GM20000 (cell line): ENCODE data around the gene RPL9.

Source experiments
- DNase-seq: peaks from one replicate; pipeline ENCODE4 v3.0.0; 2012; ENCODE audit warnings: low spot score
- TF ChIP-seq, protein P1 (sequence below): IDR thresholded peaks from 2 replicates; pipeline ENCODE4 v1.5.1; 2012; ENCODE audit warnings: mild to moderate bottlenecking, control low read depth; ENCODE audit errors: extremely low read depth, missing control alignments

Gene RPL9

DNA sequence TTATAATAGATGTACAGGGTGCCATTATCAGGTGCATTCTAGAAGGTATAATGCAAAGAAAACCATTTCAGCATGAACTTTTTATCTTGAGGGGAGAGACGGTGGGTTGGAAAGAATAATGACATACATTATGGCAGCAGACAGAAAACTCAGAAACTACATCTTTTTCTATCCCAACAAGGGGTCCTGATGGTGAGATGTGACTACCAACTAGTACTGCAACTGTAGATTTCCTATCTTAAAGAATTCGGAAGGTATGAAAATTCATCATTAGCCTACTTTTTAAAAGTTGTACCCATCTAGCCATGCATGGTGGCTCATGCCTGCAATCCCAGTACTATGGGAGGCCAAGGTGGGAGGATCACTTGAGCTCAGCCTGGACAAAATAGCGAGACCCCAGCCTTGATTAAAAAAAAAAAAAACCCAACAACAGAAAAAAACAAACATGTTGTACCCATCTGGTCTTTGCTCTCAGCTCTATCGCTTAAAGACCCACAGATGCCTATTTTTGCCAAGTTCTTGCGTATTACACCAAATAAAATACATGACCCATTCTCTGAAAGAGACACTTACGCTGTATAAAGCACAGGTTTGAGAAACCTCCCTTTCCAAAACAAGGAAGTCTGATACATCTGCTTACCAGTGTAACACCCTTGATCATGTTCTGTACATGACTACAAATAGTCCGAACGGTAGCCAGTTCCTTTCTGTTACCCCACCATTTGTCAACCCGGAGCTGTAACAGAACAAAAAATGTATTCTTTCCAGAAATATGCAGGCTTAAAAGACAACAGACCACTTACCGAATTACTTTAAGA lies 1.6 kb downstream of the RPL9 start:
- TF ChIP-seq, protein P1, sequence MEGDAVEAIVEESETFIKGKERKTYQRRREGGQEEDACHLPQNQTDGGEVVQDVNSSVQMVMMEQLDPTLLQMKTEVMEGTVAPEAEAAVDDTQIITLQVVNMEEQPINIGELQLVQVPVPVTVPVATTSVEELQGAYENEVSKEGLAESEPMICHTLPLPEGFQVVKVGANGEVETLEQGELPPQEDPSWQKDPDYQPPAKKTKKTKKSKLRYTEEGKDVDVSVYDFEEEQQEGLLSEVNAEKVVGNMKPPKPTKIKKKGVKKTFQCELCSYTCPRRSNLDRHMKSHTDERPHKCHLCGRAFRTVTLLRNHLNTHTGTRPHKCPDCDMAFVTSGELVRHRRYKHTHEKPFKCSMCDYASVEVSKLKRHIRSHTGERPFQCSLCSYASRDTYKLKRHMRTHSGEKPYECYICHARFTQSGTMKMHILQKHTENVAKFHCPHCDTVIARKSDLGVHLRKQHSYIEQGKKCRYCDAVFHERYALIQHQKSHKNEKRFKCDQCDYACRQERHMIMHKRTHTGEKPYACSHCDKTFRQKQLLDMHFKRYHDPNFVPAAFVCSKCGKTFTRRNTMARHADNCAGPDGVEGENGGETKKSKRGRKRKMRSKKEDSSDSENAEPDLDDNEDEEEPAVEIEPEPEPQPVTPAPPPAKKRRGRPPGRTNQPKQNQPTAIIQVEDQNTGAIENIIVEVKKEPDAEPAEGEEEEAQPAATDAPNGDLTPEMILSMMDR = no peak
- no peak for DNase-seq

DNA sequence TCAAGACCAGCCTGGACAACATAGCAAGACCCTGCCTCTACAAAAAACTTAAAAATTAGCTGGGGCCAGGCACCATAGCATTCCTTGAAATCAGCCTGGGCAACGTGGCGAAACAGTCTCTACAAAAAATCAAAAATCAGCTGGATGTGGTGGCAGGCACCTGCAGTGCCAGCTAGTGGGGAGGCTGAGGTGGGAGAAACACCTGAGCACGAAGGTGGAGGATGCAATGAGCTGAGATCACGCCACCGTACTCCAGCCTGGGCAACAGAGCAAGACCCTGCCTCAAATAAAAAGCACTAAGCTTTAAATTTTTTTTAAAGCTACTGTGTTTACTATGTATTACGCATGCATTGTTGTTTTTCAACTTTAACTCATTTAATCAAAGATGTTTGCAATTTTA lies 3.2 kb downstream of the RPL9 start:
- TF ChIP-seq, protein P1 = no peak
- DNase-seq = no peak

DNA sequence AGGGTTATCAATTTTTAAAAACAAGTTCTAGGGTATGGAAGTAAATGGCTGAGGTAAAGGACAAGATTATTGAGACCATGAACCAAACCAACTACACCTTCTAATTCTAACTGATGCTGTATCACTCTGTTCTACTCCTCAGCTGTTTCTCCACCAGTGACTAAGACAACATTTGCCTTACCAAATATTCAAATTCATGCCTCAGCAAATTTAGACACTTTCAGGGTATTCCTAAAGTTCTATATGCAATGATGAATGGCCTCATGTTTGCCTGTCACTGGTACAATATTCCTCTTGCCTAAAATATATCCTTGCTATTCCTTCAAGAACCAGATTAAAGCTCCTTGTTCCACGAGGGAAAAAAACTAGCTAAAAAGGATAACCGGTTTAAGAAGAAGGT lies 5.0 kb downstream of the RPL9 start:
- TF ChIP-seq, protein P1 = no peak
- DNase-seq = no peak

DNA sequence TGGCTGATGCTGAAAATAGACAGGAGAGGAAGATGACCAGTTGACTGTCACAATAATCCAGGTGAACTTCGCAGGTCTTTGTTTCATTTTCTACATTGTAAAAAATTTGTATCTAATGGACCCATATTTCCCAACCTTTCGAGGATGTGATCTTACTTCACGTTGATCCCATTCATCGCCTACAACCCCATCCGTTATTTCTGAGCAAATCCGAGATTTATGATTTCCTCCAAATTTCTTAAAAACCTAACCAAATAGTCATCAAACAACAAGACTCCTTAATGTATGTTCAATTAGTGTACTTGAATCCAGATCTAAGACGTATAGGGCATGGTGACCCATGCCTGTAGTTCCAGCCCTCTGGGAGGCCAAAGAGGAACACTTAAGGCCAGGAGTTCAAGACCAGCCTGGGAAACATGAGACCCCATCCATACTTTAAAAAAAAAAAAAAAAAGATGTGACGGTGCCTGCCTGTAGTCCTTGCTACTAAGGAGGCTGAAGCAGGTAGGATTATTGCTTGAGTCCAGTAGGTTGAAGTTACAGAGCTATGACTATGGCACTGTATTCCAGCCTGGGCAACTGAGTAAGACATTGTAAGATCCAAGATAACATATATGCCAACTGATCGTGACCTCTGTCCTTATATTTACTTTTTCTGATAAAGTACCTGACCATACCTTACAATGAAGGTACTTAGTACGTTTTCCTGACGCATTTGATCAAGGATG lies 5.7 kb downstream of the RPL9 start:
- no peak for DNase-seq
- TF ChIP-seq, protein P1 = no peak

DNA sequence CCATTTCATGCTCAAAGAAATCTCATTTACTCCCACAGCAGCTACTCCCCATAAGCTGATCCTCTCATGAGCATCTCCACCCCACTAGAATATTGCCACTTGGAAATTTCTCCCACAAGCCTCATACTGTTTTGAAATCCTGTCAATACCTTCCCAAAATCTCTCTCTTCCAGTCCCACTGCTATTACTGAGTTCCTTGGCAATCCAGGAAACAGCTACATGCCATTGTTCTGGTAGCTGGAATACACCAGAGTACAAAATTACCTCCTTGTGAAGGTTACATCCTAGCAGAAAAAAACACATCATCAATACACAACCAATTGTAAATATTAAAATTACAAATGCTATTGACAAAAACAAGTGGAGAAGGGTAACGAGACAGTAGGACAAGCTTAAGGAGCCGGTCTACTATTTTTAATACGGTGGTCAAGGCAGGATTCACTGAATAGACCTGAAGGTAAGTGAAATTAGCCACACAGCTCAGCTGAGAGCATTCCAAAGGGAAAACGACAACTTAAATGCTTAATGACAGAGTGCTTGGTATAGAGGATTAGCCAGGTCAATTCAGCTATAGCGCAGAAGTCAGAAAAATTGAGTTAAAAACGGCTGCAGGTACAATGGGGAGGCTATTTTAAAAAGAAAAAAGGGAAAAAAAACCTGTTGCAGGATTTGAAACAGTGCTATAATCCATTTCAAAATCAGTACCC lies 6.4 kb downstream of the RPL9 start:
- TF ChIP-seq, protein P1 = no peak
- DNase-seq = no peak

DNA sequence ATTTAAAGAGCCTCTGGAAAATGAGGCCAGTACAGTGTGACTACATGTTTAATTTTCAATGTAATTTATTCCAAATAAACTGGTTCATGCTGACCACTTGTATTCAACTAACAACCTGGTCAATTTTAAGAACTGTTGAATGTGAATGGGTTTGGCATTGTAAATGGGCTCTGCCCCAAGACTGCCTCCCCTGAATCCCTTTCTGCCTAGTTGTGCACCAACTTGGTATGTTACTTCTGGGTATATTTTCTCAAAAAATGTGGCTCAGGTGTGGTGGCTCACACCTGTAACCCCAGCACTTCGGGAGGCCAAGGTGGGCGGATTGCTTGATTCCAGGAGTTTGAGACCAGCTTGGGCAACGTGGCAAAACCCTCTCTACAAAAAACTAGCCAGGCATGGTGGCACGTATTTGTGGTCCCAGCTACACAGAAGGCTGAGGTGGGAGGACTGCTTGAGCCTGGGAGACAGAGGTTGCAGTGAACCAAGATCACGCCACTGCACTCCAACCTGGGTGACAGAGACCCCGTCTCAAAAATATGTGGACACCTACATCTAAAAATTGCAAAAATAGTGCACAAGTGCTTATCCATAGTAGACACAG lies 7.2 kb downstream of the RPL9 start:
- TF ChIP-seq, protein P1 = no peak
- DNase-seq = no peak
